Measurements from ENCODE around the gene TBXA2R. TPM values are rescaled to one million over a fixed set of nuclear protein-coding genes. Genes with fewer than 3 reads are reported as not detected.

The TBXA2R gene
- total and polyA plus RNA-seq, 2 donors from 2014 or later: 6.7 to 8.8 TPM

GRCh38 chr19:3578390-3578789, 28.3 kb downstream of the TBXA2R start:
- Histone ChIP-seq H3K27me3 (ENCODE audit: control insufficient read depth, insufficient read depth, low read length) (no peaks in the 10 kb centered on the region), H3K36me3 (ENCODE audit: control insufficient read depth in 2 of 3, insufficient read depth in 3 of 3, low read length in 3 of 3) (peaks cover 0 to 2% (median 0%) of the 10 kb centered on the region in 3 donors), H3K9ac (ENCODE audit: low read length in 3 of 3) (no peak overlapping the region), H3K27ac (ENCODE audit: low read depth in 2 of 2, low read length in 2 of 2) (no peak overlapping the region), H3K4me3 (ENCODE audit: low read length in 3 of 3) (no peak overlapping the region), H3K4me1 (ENCODE audit: control insufficient read depth in 2 of 3, insufficient read depth in 2 of 3, low read depth in 1 of 3, low read length in 3 of 3) (no peaks in the 10 kb centered on the region), H3K9me3 (ENCODE audit: control insufficient read depth in 2 of 3, insufficient read depth in 1 of 3, low read length in 3 of 3) (no peaks in the 10 kb centered on the region)
- intact Hi-C loops (cut with DNase I): no loop called here
- FAIRE-seq (no peak), DNase-seq (no peak)
- TF ChIP-seq, protein P1, sequence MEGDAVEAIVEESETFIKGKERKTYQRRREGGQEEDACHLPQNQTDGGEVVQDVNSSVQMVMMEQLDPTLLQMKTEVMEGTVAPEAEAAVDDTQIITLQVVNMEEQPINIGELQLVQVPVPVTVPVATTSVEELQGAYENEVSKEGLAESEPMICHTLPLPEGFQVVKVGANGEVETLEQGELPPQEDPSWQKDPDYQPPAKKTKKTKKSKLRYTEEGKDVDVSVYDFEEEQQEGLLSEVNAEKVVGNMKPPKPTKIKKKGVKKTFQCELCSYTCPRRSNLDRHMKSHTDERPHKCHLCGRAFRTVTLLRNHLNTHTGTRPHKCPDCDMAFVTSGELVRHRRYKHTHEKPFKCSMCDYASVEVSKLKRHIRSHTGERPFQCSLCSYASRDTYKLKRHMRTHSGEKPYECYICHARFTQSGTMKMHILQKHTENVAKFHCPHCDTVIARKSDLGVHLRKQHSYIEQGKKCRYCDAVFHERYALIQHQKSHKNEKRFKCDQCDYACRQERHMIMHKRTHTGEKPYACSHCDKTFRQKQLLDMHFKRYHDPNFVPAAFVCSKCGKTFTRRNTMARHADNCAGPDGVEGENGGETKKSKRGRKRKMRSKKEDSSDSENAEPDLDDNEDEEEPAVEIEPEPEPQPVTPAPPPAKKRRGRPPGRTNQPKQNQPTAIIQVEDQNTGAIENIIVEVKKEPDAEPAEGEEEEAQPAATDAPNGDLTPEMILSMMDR (IDR thresholded peaks at IDR 0.05; ENCODE audit: borderline replicate concordance, extremely low read depth, insufficient read depth): no peak

GRCh38 chr19:3577723-3578344, 28.8 kb downstream of the TBXA2R start:
- no peak overlapping the region for H3K4me3 ChIP-seq (ENCODE audit: low read length in 3 of 3)
- H3K9me3 ChIP-seq (ENCODE audit: control insufficient read depth in 2 of 3, insufficient read depth in 1 of 3, low read length in 3 of 3): no peaks in the 10 kb centered on the region
- H3K27me3 ChIP-seq (ENCODE audit: control insufficient read depth, insufficient read depth, low read length): no peaks in the 10 kb centered on the region
- TF ChIP-seq, protein P1 (IDR thresholded peaks at IDR 0.05; ENCODE audit: borderline replicate concordance, extremely low read depth, insufficient read depth): no peak
- DNase-seq (peak in 1 of 5 donors; percentile 72), FAIRE-seq (no peak)
- intact Hi-C loops (cut with DNase I): no loop called here
- no peak overlapping the region for H3K9ac ChIP-seq (ENCODE audit: low read length in 3 of 3)
- H3K36me3 ChIP-seq (ENCODE audit: control insufficient read depth in 2 of 3, insufficient read depth in 3 of 3, low read length in 3 of 3): peaks cover 0 to 2% (median 0%) of the 10 kb centered on the region in 3 donors
- no peak overlapping the region for H3K27ac ChIP-seq (ENCODE audit: low read depth in 2 of 2, low read length in 2 of 2)
- H3K4me1 ChIP-seq (ENCODE audit: control insufficient read depth in 2 of 3, insufficient read depth in 2 of 3, low read depth in 1 of 3, low read length in 3 of 3): no peaks in the 10 kb centered on the region

GRCh38 chr19:3576696-3577443, 29.8 kb downstream of the TBXA2R start:
- DNase-seq (peak in 4 of 5 donors; percentile 65 to 90 (median 74)), FAIRE-seq (no peak)
- Histone ChIP-seq H3K4me1 (ENCODE audit: control insufficient read depth in 2 of 3, insufficient read depth in 2 of 3, low read depth in 1 of 3, low read length in 3 of 3) (peaks cover 0 to 4% (median 3%) of the 10 kb centered on the region in 3 donors), H3K36me3 (ENCODE audit: control insufficient read depth in 2 of 3, insufficient read depth in 3 of 3, low read length in 3 of 3) (peaks cover 0 to 2% (median 0%) of the 10 kb centered on the region in 3 donors), H3K27ac (ENCODE audit: low read depth in 2 of 2, low read length in 2 of 2) (no peak overlapping the region), H3K9ac (ENCODE audit: low read length in 3 of 3) (no peak overlapping the region), H3K9me3 (ENCODE audit: control insufficient read depth in 2 of 3, insufficient read depth in 1 of 3, low read length in 3 of 3) (no peaks in the 10 kb centered on the region), H3K27me3 (ENCODE audit: control insufficient read depth, insufficient read depth, low read length) (no peaks in the 10 kb centered on the region), H3K4me3 (ENCODE audit: low read length in 3 of 3) (no peak overlapping the region)
- TF ChIP-seq, protein P1 (IDR thresholded peaks at IDR 0.05; ENCODE audit: borderline replicate concordance, extremely low read depth, insufficient read depth): no peak
- intact Hi-C loops (cut with DNase I): no loop called here
